ENCODE data around the gene TFIP11. TPM values are rescaled to one million over a fixed set of nuclear protein-coding genes. Genes with fewer than 3 reads are reported as not detected.

TFIP11 gene
- total RNA-seq, 4 donors from 2014 or later: 6.1 to 32.5 (median 18.1) TPM

DNA sequence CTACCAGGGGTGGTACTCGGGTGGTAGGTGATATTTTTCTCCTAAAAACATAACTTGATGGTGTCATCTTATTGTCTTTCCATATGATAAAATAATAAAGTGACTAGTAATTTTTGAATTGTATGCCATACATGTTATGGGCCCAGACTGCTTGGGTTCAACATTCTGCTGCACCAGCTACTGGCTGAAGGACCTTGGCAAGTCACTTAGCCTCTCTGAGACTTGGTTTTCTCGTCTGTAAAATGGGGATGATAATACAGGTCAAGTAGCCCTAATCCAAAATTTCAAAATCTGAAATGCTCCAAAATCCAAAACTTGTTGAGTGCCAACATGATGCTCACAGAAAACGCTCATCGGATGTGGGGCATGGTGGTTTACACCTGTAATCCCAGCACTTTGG, 35.6 kb upstream of the TFIP11 start:
- H3K9me3 ChIP-seq: no peaks in the 10 kb centered on the region
- no peak overlapping the region for H3K27ac ChIP-seq
- H3K36me3 ChIP-seq: no peaks in the 10 kb centered on the region
- H3K4me3 ChIP-seq: no peak overlapping the region
- intact Hi-C loops (cut with DNase I; ENCODE audit: low total_unique reads): no loop called here
- no peaks in the 10 kb centered on the region for H3K4me1 ChIP-seq
- no peak for DNase-seq
- H3K27me3 ChIP-seq: no peaks in the 10 kb centered on the region
- TF ChIP-seq, protein P1, sequence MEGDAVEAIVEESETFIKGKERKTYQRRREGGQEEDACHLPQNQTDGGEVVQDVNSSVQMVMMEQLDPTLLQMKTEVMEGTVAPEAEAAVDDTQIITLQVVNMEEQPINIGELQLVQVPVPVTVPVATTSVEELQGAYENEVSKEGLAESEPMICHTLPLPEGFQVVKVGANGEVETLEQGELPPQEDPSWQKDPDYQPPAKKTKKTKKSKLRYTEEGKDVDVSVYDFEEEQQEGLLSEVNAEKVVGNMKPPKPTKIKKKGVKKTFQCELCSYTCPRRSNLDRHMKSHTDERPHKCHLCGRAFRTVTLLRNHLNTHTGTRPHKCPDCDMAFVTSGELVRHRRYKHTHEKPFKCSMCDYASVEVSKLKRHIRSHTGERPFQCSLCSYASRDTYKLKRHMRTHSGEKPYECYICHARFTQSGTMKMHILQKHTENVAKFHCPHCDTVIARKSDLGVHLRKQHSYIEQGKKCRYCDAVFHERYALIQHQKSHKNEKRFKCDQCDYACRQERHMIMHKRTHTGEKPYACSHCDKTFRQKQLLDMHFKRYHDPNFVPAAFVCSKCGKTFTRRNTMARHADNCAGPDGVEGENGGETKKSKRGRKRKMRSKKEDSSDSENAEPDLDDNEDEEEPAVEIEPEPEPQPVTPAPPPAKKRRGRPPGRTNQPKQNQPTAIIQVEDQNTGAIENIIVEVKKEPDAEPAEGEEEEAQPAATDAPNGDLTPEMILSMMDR (IDR thresholded peaks at IDR 0.05): no peak
- TF ChIP-seq POLR2A (IDR thresholded peaks at IDR 0.05): no peak

DNA sequence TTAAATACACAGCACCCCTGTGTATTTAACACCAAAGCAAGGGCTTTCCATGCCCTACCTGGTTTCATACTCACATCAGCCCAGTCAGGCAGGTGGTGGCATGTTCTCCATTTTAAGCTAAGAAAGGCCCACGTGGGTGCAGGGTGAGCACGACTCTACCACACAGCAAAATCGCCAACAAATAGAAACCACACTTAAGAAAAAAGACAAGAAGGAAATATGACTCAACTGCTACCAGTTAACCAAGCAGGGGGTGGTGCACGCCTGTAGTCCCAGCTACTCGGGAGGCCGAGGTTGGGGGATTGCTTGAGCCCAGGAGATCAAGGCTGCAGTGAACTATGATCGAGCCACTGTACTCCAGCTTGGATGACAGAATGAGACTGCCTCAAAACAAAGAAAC, 35.2 kb upstream of the TFIP11 start:
- Histone ChIP-seq H3K4me3 (no peak overlapping the region), H3K4me1 (no peaks in the 10 kb centered on the region), H3K9me3 (no peaks in the 10 kb centered on the region), H3K27ac (no peak overlapping the region), H3K27me3 (no peaks in the 10 kb centered on the region), H3K36me3 (no peaks in the 10 kb centered on the region)
- no peak for DNase-seq
- intact Hi-C loops (cut with DNase I; ENCODE audit: low total_unique reads): no loop called here
- TF ChIP-seq, protein P1 (IDR thresholded peaks at IDR 0.05): no peak
- no peak for TF ChIP-seq POLR2A (IDR thresholded peaks at IDR 0.05)

DNA sequence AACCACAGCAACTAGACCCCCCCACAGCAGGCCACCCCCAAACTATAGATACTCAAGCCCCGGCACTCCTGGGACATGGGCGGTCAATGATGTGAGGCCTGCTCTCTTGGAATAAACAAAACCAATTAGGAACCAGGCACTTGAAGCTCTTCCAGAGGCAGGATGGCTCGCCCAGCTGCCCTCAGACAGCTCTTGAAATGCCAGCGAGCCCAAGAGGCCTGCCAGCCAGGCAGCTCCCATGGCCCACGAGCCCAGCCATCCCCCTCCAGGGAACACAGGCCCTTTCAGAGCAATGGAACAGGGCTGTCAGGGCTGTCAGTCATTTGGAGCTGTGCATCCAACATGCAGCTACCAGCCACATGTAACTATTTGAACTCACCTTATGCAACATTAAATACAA, 34.0 kb upstream of the TFIP11 start:
- no peaks in the 10 kb centered on the region for H3K36me3 ChIP-seq
- no peaks in the 10 kb centered on the region for H3K9me3 ChIP-seq
- no peak for DNase-seq
- intact Hi-C loops (cut with DNase I; ENCODE audit: low total_unique reads): no loop called here
- no peak overlapping the region for H3K4me3 ChIP-seq
- no peak overlapping the region for H3K27ac ChIP-seq
- TF ChIP-seq, protein P1 (IDR thresholded peaks at IDR 0.05): no peak
- TF ChIP-seq POLR2A (IDR thresholded peaks at IDR 0.05): no peak
- H3K27me3 ChIP-seq: no peaks in the 10 kb centered on the region
- H3K4me1 ChIP-seq: no peaks in the 10 kb centered on the region

DNA sequence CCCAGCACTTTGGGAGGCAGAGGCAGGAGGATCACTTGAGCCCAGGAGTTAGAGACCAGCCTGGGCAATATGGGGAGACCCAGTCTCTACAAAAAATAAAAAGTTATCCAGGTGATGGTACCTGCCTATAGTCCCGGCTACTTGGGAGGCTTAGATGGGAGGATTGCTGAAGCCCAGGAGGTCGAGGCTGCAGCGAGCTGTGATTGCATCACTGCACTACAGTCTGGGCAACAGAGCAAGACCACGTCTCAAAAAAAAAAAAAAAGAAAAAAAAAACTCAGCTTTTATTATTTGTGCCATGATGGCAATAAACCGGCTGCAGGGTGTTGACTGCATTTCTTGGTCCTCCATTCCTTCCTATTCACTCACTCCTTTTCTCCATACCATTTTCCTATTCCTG, 33.6 kb upstream of the TFIP11 start:
- intact Hi-C loops (cut with DNase I; ENCODE audit: low total_unique reads): no loop called here
- Histone ChIP-seq H3K4me3 (no peak overlapping the region), H3K27ac (no peak overlapping the region), H3K27me3 (no peaks in the 10 kb centered on the region), H3K36me3 (no peaks in the 10 kb centered on the region), H3K9me3 (no peaks in the 10 kb centered on the region), H3K4me1 (no peaks in the 10 kb centered on the region)
- no peak for DNase-seq
- TF ChIP-seq, protein P1 (IDR thresholded peaks at IDR 0.05): no peak
- no peak for TF ChIP-seq POLR2A (IDR thresholded peaks at IDR 0.05)

DNA sequence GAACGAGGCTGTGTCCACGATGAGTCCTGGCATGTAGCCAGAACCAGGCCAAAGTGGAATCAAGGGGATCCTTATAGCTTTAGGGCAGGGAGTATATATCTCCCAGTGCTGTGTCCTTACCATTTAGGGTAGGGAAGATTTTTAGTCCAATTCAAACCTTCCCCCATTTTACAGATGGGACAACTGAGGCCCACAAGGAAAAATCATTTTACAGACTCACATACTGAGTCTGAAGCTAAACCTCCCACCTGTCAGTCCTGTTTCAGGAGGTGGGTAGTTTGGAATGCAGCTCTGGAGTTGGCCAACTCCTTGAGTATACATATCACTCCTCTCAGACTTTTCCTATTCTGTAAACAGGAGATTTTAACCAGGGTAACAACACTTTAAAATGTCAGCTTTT, 33.1 kb upstream of the TFIP11 start:
- no peak for TF ChIP-seq POLR2A (IDR thresholded peaks at IDR 0.05)
- TF ChIP-seq, protein P1 (IDR thresholded peaks at IDR 0.05): no peak
- intact Hi-C loops (cut with DNase I; ENCODE audit: low total_unique reads): no loop called here
- H3K27ac ChIP-seq: no peak overlapping the region
- no peaks in the 10 kb centered on the region for H3K9me3 ChIP-seq
- DNase-seq: no peak
- no peaks in the 10 kb centered on the region for H3K27me3 ChIP-seq
- no peak overlapping the region for H3K4me3 ChIP-seq
- H3K4me1 ChIP-seq: no peaks in the 10 kb centered on the region
- no peaks in the 10 kb centered on the region for H3K36me3 ChIP-seq
